NCI-H128 (cell line): ENCODE results near the gene LSAMP.

ENCODE experiments used
- DNase-seq: peaks from one replicate; lab custom pipeline; 2025; ENCODE audit not compliant: unreplicated experiment; lab: John Stamatoyannopoulos, UW

The LSAMP gene

GRCh38 chr3:116299646-116300081 is 145.6 kb downstream of the LSAMP start:
- DNase-seq = no peak

GRCh38 chr3:116298151-116298550 is 147.1 kb downstream of the LSAMP start:
- no peak for DNase-seq

GRCh38 chr3:116291141-116291540 is 154.1 kb downstream of the LSAMP start:
- no peak for DNase-seq

- no peak for DNase-seq
Observed at GRCh38 chr3:116288485-116288884, 156.8 kb downstream of the LSAMP start.

GRCh38 chr3:116285781-116286421 is 159.4 kb downstream of the LSAMP start:
- no peak for DNase-seq

- no peak for DNase-seq
Observed at GRCh38 chr3:116281313-116282143, 163.8 kb downstream of the LSAMP start.

GRCh38 chr3:116280130-116280740 is 165.1 kb downstream of the LSAMP start:
- DNase-seq = no peak

- no peak for DNase-seq
Observed at GRCh38 chr3:116276675-116277074, 168.6 kb downstream of the LSAMP start.

- no peak for DNase-seq
Observed at GRCh38 chr3:116270056-116270455, 175.2 kb downstream of the LSAMP start.

- no peak for DNase-seq
Observed at GRCh38 chr3:116267116-116267515, 178.2 kb downstream of the LSAMP start.

GRCh38 chr3:116265976-116266584 is 179.2 kb downstream of the LSAMP start:
- no peak for DNase-seq

GRCh38 chr3:116265320-116265695 is 180.0 kb downstream of the LSAMP start:
- DNase-seq = no peak

- no peak for DNase-seq
Observed at GRCh38 chr3:116264546-116265319, 180.6 kb downstream of the LSAMP start.

GRCh38 chr3:116263842-116264545 is 181.3 kb downstream of the LSAMP start:
- DNase-seq = no peak

GRCh38 chr3:116260491-116260890 is 184.8 kb downstream of the LSAMP start:
- DNase-seq = no peak

GRCh38 chr3:116259984-116260383 is 185.3 kb downstream of the LSAMP start:
- DNase-seq = no peak

GRCh38 chr3:116256843-116257485 is 188.3 kb downstream of the LSAMP start:
- no peak for DNase-seq

- no peak for DNase-seq
Observed at GRCh38 chr3:116254541-116254940, 190.7 kb downstream of the LSAMP start.

- DNase-seq = no peak
Observed at GRCh38 chr3:116253511-116253910, 191.8 kb downstream of the LSAMP start.

- DNase-seq = no peak
Observed at GRCh38 chr3:116247605-116248004, 197.7 kb downstream of the LSAMP start.
